ENCODE measurements around the gene TNKS1BP1.
A peak's percentile ranks its signal among the peaks of the same experiment; 100 is the strongest.
"Not testable (repeated sequence)": the region's sequence is repeated elsewhere in the genome, so short reads cannot be mapped to it uniquely, and the experiment has no call there.

TNKS1BP1 gene

DNA sequence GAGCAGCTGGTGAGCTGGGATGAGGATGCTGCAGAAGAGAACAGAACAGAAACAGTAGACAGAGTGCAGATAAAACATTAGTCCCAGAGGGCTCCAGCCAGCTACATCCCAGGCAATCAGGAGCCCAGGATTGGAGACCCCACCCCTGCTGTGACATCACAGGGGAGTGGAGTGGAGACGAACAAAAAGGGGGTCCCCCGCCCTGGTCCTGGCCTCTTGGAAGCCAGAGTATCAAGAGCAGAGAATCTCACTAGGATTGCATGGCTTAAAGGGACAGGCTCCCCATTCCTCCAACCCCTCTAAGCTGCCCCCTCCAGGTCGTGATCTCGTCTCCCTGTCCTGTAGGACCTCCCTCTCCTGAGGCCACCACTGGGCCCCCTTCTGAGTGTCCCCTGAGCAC lies 13.4 kb upstream of the TNKS1BP1 start, which contains the start of gene P2RX3:
TSS of gene P2RX3 (plus strand) at position 211 of the 400 bp plus-strand sequence. CDS start 199 bp downstream, outside the sequence.
- peaks cover 3% of the 10 kb centered on the region for H3K27me3 ChIP-seq (replicated peaks)
- H3K4me3 ChIP-seq (ENCODE audit: low read depth, low read length) = no peak within 1 kb of the TSS
- no peak within 1 kb of the TSS for H3K27ac ChIP-seq
- TF ChIP-seq, protein P1, sequence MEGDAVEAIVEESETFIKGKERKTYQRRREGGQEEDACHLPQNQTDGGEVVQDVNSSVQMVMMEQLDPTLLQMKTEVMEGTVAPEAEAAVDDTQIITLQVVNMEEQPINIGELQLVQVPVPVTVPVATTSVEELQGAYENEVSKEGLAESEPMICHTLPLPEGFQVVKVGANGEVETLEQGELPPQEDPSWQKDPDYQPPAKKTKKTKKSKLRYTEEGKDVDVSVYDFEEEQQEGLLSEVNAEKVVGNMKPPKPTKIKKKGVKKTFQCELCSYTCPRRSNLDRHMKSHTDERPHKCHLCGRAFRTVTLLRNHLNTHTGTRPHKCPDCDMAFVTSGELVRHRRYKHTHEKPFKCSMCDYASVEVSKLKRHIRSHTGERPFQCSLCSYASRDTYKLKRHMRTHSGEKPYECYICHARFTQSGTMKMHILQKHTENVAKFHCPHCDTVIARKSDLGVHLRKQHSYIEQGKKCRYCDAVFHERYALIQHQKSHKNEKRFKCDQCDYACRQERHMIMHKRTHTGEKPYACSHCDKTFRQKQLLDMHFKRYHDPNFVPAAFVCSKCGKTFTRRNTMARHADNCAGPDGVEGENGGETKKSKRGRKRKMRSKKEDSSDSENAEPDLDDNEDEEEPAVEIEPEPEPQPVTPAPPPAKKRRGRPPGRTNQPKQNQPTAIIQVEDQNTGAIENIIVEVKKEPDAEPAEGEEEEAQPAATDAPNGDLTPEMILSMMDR (IDR thresholded peaks at IDR 0.05; ENCODE audit: low read depth, low read length, missing control alignments) = no peak
- peaks cover 2% of the 10 kb centered on the region for H3K36me3 ChIP-seq (replicated peaks)
- in situ Hi-C loops (cut with HindIII; ENCODE audit: low pct_ligation_motif_present, low sequenced_read_pairs) = no loop called here
- no peak for DNase-seq

DNA sequence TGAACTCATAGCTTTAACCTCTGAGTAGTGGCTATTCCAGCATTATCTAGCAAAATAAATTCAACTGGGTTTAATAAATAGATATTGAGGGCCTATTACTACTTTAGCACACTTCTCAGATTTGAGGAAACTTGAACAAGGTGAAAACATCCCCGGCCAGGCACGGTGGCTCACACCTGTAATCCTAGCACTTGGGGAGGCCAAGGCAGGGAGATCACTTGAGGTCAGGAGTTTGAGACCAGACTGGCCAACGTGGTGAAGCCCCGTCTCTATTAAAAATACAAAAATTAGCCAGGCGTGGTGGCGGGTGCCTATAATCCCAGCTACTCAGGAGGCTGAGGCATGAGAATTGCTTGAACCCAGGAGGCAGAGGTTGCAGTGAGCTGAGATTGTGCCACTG lies 12.1 kb upstream of the TNKS1BP1 start:
- H3K36me3 ChIP-seq (replicated peaks) = peaks cover 15% of the 10 kb centered on the region
- H3K4me3 ChIP-seq (ENCODE audit: low read depth, low read length); in situ Hi-C loops (cut with HindIII; ENCODE audit: low pct_ligation_motif_present, low sequenced_read_pairs); H3K27me3 ChIP-seq (replicated peaks); DNase-seq; H3K27ac ChIP-seq: not testable (repeated sequence)

DNA sequence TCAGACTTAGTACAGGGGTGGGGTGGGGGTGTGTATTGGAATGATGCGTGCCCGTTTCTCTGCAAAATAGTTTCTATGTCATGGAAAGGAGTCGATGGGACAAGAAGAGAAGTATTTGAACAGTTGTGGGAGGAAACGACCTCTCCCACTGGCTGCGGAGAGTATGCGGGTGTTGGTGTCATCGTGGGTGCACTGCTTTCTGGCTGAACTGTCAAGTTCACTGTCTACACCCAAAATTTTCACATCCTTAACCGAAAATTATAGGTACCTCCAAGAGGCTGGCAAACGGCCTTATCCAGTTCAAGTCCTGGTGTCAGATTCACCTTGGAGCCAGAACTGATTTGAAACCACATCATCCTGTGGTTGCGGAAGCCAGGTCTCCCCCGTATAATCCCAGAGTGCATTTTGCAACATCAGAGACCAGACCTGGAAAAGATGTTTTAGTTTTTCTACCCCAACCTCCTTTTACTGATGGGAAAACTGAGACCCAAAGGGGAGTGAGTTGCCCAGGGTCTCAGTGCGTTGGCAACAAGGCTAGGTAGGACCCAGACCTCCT lies 11.4 kb upstream of the TNKS1BP1 start:
- Histone ChIP-seq H3K4me3 (ENCODE audit: low read depth, low read length) (peak overlapping the region; percentile 80), H3K36me3 (replicated peaks) (peaks cover 20% of the 10 kb centered on the region), H3K27me3 (replicated peaks) (peaks cover 3% of the 10 kb centered on the region), H3K27ac (peak overlapping the region; percentile 54)
- no peak for DNase-seq
- in situ Hi-C loops (cut with HindIII; ENCODE audit: low pct_ligation_motif_present, low sequenced_read_pairs) = no loop called here
- TF ChIP-seq, protein P1 (IDR thresholded peaks at IDR 0.05; ENCODE audit: low read depth, low read length, missing control alignments) = no peak

DNA sequence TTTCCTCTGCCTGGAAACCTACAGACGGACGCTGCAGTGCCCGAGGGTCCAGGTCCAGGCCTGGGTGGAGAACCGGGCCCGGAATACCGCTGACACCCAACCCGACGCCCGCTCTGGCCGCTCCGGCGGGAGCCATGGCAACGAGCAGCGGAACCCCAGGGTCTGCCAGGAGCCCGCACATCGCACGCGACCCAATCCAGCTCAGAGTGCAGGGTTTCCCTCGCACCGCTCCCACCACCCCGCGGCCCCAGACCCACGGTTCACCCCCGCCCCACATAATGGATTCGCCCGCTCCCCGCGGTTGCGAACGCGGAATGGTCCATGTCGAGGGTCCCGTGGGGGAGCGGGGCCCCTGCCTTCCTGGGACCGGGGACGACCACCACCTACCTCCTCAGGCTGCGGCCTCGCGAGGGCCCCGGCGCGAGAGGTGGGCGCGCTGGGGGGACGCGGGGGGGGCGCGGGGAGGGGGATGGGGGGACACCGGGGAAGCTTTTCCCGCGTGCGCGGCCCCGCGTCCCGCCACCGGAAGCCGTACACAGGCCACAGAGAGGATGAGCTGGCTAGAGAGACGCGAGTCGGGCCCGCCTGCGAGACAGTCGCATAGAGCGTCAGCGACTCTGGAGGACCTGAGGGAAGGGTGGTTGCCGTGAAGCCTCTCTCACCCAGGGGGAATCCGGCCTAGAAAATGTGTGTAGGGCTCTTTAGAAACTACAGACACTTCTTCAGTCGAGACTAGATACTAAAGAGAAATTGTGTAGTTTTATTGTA lies 10.8 kb upstream of the TNKS1BP1 start, which contains the start of gene SSRP1:
TSS of gene SSRP1 (minus strand) at position 550 of the 768 bp plus-strand sequence. CDS start 771 bp downstream, outside the sequence.
- peak within 1 kb of the TSS; percentile 71 for H3K27ac ChIP-seq
- H3K36me3 ChIP-seq (replicated peaks) = peaks cover 26% of the 10 kb centered on the region
- TF ChIP-seq, protein P1 (IDR thresholded peaks at IDR 0.05; ENCODE audit: low read depth, low read length, missing control alignments) = no peak
- in situ Hi-C loops (cut with HindIII; ENCODE audit: low pct_ligation_motif_present, low sequenced_read_pairs) = no loop called here
- H3K4me3 ChIP-seq (ENCODE audit: low read depth, low read length) = peak within 1 kb of the TSS; percentile 80
- H3K27me3 ChIP-seq (replicated peaks) = peaks cover 3% of the 10 kb centered on the region
- DNase-seq = peak; percentile 82

DNA sequence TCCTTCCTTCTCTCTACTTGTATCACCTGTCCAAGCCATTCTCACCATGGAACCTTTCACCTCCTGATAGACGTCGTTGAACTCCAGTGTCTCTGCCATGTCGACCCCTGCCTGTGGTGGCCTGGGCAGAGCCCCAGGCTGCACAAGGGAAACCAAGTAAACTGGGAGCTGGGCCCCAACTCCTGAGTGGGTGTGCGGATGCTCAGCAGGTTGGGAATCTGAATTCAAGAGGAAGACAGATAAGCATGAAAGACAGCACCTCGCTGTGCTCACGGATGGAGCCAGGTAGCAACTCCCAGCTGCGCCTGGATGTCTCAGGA lies 10.2 kb upstream of the TNKS1BP1 start:
- no peak for DNase-seq
- H3K27ac ChIP-seq = peak overlapping the region; percentile 71
- H3K4me3 ChIP-seq (ENCODE audit: low read depth, low read length) = peak overlapping the region; percentile 80
- TF ChIP-seq, protein P1 (IDR thresholded peaks at IDR 0.05; ENCODE audit: low read depth, low read length, missing control alignments) = no peak
- in situ Hi-C loops (cut with HindIII; ENCODE audit: low pct_ligation_motif_present, low sequenced_read_pairs) = no loop called here
- H3K27me3 ChIP-seq (replicated peaks) = peaks cover under 1% of the 10 kb centered on the region
- H3K36me3 ChIP-seq (replicated peaks) = peaks cover 32% of the 10 kb centered on the region

DNA sequence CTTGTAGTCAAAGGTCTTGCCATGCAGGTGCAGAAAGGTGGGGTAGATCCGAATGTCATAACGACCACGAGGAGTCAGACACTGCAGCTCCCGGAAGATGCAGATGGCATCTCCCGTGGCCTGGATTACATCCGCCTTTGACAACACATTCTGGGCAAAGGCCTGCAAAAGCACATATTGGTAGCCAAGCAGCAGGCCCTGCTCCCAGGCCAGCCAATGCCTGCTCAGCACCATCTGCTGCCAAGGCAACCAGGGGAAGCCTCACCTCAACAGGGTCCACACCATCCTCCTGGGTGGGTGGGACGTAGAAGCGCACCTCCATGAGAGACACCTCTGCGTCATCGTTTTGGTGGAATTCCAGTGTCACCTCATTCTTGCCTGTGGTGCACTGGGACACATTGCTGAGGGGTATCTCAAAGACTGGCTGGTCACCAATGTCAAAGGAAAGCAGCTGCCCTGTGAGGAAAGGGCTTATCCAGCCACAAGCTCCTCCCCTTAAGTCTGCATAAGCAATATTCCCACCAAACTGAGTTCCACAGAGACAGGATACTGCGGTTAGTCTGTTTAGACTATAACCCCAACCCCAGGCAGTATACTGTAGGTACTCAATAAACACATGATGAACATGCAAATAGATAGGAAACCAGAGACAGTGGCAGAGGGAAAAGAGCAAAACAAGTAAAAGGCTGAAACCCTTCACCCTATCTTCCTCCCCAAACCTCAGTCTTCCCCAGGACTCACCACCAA lies 8.1 kb upstream of the TNKS1BP1 start:
- H3K36me3 ChIP-seq (replicated peaks) = peaks cover 49% of the 10 kb centered on the region
- no peaks in the 10 kb centered on the region for H3K27me3 ChIP-seq (replicated peaks)
- no peak for DNase-seq
- no peak overlapping the region for H3K4me3 ChIP-seq (ENCODE audit: low read depth, low read length)
- in situ Hi-C loops (cut with HindIII; ENCODE audit: low pct_ligation_motif_present, low sequenced_read_pairs) = no loop called here
- TF ChIP-seq, protein P1 (IDR thresholded peaks at IDR 0.05; ENCODE audit: low read depth, low read length, missing control alignments) = no peak
- H3K27ac ChIP-seq = no peak overlapping the region

Measured in brain microvascular endothelial cell (primary cell).